HUES64 (cell line): Measurements from ENCODE around the gene IRGC.
"Not testable (repeated sequence)": the region's sequence is repeated elsewhere in the genome, so short reads cannot be mapped to it uniquely, and the experiment has no call there.

Experiments
- H3K27ac ChIP-seq: 2 replicates; pipeline ENCODE4 v1.7.0; 2013; ENCODE audit warnings: low read depth, low read length, inconsistent platforms
- H3K27me3 ChIP-seq: 2 replicates; pipeline ENCODE4 v1.6.1; 2013; ENCODE audit warnings: mild to moderate bottlenecking, low read length; ENCODE audit not compliant: insufficient read depth
- H3K36me3 ChIP-seq: 2 replicates; pipeline ENCODE4 v1.6.1; 2013; ENCODE audit warnings: mild to moderate bottlenecking, low read length; ENCODE audit not compliant: insufficient read depth
- H3K4me1 ChIP-seq: 2 replicates; pipeline ENCODE4 v1.6.1; 2013; ENCODE audit warnings: mild to moderate bottlenecking, low read length, moderate library complexity; ENCODE audit not compliant: insufficient read depth
- H3K4me3 ChIP-seq: 2 replicates; pipeline ENCODE4 v1.5.1; 2013; ENCODE audit warnings: mild to moderate bottlenecking, low read length, moderate library complexity
- H3K9ac ChIP-seq: 2 replicates; pipeline ENCODE4 v1.6.1; 2013; ENCODE audit warnings: mild to moderate bottlenecking, low read depth, low read length
- H3K9me3 ChIP-seq: 2 replicates; pipeline ENCODE4 v1.6.1; 2013; ENCODE audit warnings: low read depth, low read length; ENCODE audit not compliant: insufficient read depth
- WGBS: fragments of 150-250, 120-280 bp; methylation state at CpG from one replicate; pipeline ENCODE4 v1.1.7; 2013; ENCODE audit warnings: missing lambda C conversion rate; 5-methylcytosine and 5-hydroxymethylcytosine counted together

Gene IRGC

GRCh38 chr19:43759515-43759914, 43.6 kb downstream of the IRGC start:
- Histone ChIP-seq H3K4me1 (peaks cover 6% of the 10 kb centered on the region; the same call in 1 of the 2 replicates), H3K27ac (no peak overlapping the region), H3K36me3 (peaks cover 5% of the 10 kb centered on the region; the same call in 1 of the 2 replicates), H3K4me3 (no peak overlapping the region), H3K9ac (no peak overlapping the region), H3K9me3 (no peaks in the 10 kb centered on the region), H3K27me3 (no peaks in the 10 kb centered on the region)
- WGBS: 74% methylated on average over 5 of the region's 5 CpGs

DNA sequence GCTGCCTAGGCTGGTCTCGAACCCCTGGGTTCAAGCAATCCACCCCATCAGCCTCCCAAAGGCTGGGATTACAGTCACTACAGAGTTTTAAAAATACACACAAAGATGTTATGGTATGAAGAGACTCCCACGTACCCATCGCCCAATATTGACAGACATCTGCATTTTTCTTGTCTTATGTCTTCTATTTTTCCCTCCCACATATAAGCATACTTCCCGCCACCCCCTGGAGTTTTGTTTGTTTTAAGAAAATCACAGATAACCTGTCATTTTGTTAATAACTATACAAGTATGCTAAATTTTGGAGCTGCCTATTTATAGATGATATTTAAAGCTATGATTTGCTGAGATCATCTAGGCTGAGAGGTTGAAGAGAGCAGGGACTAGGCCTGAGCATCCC, 45.1 kb downstream of the IRGC start:
- peaks cover 5% of the 10 kb centered on the region; the same call in 1 of the 2 replicates for H3K36me3 ChIP-seq
- no peak overlapping the region for H3K4me3 ChIP-seq
- peaks cover 6% of the 10 kb centered on the region; the same call in 1 of the 2 replicates for H3K4me1 ChIP-seq
- no peaks in the 10 kb centered on the region for H3K27me3 ChIP-seq
- WGBS: 93% methylated on average over 3 of the region's 4 CpGs
- H3K9me3 ChIP-seq: no peaks in the 10 kb centered on the region
- no peak overlapping the region for H3K27ac ChIP-seq
- H3K9ac ChIP-seq: no peak overlapping the region

DNA sequence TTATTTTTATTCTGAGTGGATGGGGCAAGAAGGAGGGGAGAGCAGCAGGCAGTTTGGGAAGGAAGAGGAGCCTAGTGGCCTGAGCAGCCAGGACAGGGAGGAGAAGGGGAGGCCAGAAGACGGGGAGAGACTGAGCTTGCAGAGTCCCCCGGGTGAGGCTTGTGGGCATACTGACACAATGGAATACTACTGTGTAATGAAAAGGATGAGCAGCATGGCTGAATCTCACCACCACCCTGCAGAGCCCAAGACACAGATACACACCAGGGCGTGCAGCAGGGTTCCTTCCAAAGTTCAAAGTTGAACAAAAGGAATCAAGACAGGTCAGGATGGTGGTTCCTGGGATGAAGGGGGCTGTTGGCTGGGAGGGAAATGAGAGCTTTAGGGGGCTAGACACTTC, 46.9 kb downstream of the IRGC start:
- H3K9ac ChIP-seq: no peak overlapping the region
- H3K4me3 ChIP-seq: no peak overlapping the region
- 92% methylated on average over 3 of the region's 3 CpGs for WGBS
- H3K27ac ChIP-seq: no peak overlapping the region
- H3K9me3 ChIP-seq: no peaks in the 10 kb centered on the region
- H3K36me3 ChIP-seq: no peaks in the 10 kb centered on the region
- H3K4me1 ChIP-seq: 0 out of 2 replicates have a peak, but pooled peaks cover 7% of the 10 kb centered on the region
- H3K27me3 ChIP-seq: no peaks in the 10 kb centered on the region

DNA sequence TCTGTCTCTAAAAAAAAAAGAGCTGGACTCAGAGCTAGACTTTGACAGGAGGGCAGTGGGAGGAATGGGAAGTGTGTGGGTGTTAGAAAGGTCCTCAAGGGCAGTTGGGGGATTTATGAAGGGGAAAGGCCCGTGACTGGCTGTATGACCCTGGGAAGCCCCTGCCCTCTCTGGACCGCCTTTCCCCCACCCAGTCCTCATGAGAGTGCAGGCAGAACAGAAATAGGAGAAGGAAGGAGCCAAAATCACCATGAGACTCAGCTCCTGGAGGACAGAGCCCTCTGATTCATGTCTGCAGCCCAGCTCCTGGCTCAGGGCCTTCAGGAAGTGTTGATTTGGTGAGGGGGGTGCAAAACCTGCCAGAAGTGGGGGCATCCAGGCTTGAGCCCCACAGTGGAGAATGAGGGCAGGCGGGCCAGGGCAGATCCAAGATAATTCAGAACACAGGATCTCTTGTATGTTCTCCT, 47.6 kb downstream of the IRGC start:
- H3K4me1 ChIP-seq: 0 out of 2 replicates have a peak, but pooled peaks cover 7% of the 10 kb centered on the region
- H3K9me3 ChIP-seq: no peaks in the 10 kb centered on the region
- no peak overlapping the region for H3K27ac ChIP-seq
- no peak overlapping the region for H3K9ac ChIP-seq
- no peaks in the 10 kb centered on the region for H3K36me3 ChIP-seq
- WGBS: 95% methylated on average over 2 of the region's 3 CpGs
- H3K4me3 ChIP-seq: no peak overlapping the region
- H3K27me3 ChIP-seq: no peaks in the 10 kb centered on the region

DNA sequence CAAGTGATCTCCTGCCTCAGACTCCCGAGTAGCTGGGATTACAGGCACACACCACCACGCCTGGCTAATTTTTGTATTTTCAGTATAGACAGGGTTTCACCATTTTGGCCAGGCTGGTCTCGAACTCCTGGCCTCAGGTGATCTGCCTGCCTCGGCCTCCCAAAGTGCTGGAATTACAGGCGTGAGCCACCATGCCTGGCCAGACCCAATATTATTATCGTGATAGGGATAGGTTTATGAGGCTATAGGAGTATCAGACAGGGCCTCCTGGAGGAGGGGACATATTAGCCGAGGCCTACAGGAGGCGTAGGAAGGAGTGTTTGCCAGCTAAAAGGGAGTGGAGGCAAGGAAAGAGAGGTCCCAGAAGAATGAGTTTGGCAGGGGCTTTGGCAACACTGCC, 48.8 kb downstream of the IRGC start:
- not testable (repeated sequence) for H3K27me3 ChIP-seq, H3K4me1 ChIP-seq, H3K4me3 ChIP-seq, H3K27ac ChIP-seq, H3K9me3 ChIP-seq, H3K9ac ChIP-seq, H3K36me3 ChIP-seq
- 85% methylated on average over 8 of the region's 8 CpGs for WGBS

DNA sequence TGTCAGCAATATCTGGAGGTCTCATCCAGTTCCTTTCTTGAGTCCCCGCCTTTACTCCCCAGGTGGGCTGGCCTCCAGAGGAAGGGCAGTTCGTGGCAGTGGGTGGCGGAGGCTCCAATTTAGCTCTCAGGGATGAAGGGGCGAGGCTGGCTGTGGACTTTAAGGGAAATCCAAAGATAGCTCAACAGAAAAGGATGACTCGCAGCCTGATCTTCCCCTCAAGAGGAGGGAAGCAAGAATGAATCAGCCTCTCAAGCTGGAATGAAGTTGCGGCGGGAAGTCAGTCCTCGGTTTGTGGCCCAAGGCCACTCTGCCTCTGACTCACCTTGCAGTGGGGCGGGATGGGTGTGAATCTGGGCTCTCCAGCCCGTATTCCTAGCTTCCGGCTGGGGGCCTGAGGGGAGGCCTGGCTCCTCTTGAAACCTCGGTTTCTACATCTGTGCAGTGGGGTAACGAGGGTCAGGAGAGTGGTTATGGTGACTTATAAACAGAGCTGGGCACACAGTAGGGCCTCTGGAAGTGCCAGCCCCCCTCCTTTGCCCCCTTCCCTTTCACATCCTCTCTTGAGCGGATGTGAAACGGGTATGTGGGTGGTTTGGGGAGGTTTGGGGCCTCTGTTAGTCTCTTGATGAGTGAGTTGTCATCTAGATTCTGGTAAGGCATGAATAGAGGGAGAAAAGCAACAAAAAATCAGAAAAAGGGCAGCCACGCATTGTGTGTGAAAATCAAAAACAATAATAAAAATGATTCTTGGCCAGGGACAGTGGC, 49.4 kb downstream of the IRGC start:
- H3K27me3 ChIP-seq: no peaks in the 10 kb centered on the region
- 0 out of 2 replicates have a peak, but pooled peaks cover 3% of the 10 kb centered on the region for H3K4me1 ChIP-seq
- no peak overlapping the region; the same call in 1 of the 2 replicates for H3K27ac ChIP-seq
- H3K9me3 ChIP-seq: no peaks in the 10 kb centered on the region
- H3K36me3 ChIP-seq: no peaks in the 10 kb centered on the region
- no peak overlapping the region for H3K9ac ChIP-seq
- WGBS: 58% methylated on average over 16 of the region's 16 CpGs
- H3K4me3 ChIP-seq: no peak overlapping the region

DNA sequence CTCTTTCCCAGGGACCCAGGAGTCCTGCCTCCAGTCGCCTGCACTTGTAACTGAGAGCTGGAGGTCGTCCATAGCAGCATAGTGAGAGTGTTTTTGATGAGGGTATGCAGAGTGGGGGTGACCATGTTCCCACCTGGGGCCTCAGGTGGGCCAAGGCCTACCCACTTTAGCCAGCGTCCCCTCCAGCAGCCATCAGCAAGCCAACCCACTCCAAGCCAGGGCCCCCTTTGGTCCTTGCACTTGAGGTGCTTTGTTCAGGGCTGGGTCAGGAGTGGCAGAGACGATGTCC, 50.8 kb downstream of the IRGC start:
- peaks cover under 1% of the 10 kb centered on the region for H3K27me3 ChIP-seq
- no peak overlapping the region for H3K4me3 ChIP-seq
- no peaks in the 10 kb centered on the region for H3K9me3 ChIP-seq
- H3K4me1 ChIP-seq: 0 out of 2 replicates have a peak, but pooled peaks cover 3% of the 10 kb centered on the region
- H3K9ac ChIP-seq: no peak overlapping the region
- H3K27ac ChIP-seq: no peak overlapping the region
- 74% methylated on average over 4 of the region's 4 CpGs for WGBS
- no peaks in the 10 kb centered on the region for H3K36me3 ChIP-seq

DNA sequence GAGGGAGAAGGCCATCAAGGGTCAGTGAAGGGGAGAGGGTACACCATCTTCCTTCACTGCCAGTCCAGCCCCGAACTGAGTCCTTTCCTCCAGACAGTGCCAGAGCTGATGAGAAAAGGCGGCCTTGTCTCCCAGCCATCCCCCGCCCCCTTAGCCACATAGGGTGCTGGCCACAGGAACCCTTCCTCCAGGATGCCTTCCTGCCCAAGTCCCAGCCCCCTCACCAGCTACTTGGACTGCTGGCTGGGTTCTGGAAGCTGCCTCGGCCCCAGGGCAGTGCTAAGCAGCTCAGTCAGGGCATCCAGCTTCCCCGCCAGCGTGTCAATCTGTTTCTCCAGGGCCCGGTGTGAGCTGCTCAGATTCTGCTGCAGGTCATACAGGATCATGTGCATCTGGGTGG, 51.4 kb downstream of the IRGC start:
- no peak overlapping the region for H3K9ac ChIP-seq
- WGBS: 90% methylated on average over 7 of the region's 7 CpGs
- H3K27me3 ChIP-seq: peaks cover 7% of the 10 kb centered on the region
- H3K4me3 ChIP-seq: no peak overlapping the region
- no peaks in the 10 kb centered on the region for H3K9me3 ChIP-seq
- 0 out of 2 replicates have a peak, but pooled peaks cover 3% of the 10 kb centered on the region for H3K4me1 ChIP-seq
- H3K36me3 ChIP-seq: no peaks in the 10 kb centered on the region
- H3K27ac ChIP-seq: no peak overlapping the region

GRCh38 chr19:43767818-43768217, 51.9 kb downstream of the IRGC start:
- H3K4me3 ChIP-seq: no peak overlapping the region
- H3K4me1 ChIP-seq: 0 out of 2 replicates have a peak, but pooled peaks cover 3% of the 10 kb centered on the region
- no peaks in the 10 kb centered on the region for H3K36me3 ChIP-seq
- WGBS: 91% methylated on average over 1 of the region's 1 CpG
- no peak overlapping the region for H3K27ac ChIP-seq
- H3K9ac ChIP-seq: no peak overlapping the region
- no peaks in the 10 kb centered on the region for H3K9me3 ChIP-seq
- H3K27me3 ChIP-seq: peaks cover 12% of the 10 kb centered on the region

- no peak overlapping the region for H3K4me3 ChIP-seq
- peaks cover 8% of the 10 kb centered on the region for H3K4me1 ChIP-seq
- no peak overlapping the region for H3K9ac ChIP-seq
- no peaks in the 10 kb centered on the region for H3K9me3 ChIP-seq
- no peak overlapping the region for H3K27ac ChIP-seq
- peaks cover 18% of the 10 kb centered on the region for H3K27me3 ChIP-seq
- H3K36me3 ChIP-seq: no peaks in the 10 kb centered on the region
- WGBS: 83% methylated on average over 14 of the region's 15 CpGs
Observed at GRCh38 chr19:43768273-43769050, 52.6 kb downstream of the IRGC start.

DNA sequence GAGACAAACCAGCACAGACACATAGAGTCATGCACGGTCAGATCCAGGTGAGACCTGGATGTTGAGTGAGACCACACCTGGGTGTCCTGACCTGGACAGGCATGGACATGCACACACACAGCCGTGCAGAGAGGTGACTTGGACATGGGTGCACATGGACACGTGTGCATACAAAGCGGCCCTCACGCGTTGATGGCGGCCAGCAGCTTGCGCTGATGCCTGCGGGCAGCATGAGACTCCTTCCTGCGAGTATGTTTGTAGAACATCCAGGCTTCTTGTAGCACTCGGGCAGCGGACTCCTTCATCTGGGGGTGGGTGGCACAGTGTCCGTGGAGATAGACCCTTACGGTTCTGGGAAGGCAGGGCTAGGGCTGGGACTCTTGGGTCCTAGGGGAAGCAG, 53.4 kb downstream of the IRGC start:
- Histone ChIP-seq H3K4me1 (peaks cover 13% of the 10 kb centered on the region), H3K36me3 (no peaks in the 10 kb centered on the region), H3K9ac (no peak overlapping the region), H3K4me3 (no peak overlapping the region), H3K9me3 (no peaks in the 10 kb centered on the region), H3K27me3 (peaks cover 26% of the 10 kb centered on the region), H3K27ac (no peak overlapping the region)
- 95% methylated on average over 14 of the region's 14 CpGs for WGBS
